ENCODE results near the gene C1QTNF8.

DNA sequence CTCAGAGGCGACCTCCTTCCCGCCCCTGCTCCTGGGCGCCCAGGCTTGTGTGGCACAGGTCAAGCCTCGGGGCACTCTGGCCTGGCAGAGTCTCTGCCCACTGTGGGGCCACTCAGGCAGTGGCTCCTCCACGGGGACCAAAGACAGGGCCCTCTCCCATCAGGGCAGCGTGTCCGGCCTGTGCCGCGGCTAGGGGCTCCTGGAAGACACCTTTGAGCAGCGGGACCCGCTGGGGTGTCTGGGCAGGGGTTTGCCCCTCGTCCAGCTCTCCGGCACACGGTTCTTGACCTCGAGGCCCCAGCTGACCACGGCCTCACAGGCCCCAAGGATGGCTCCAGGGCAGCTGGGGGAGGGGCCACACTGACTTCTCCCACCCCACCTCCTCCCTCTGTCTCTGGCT, 48.2 kb downstream of the C1QTNF8 start:
- TF ChIP-seq, protein P1, sequence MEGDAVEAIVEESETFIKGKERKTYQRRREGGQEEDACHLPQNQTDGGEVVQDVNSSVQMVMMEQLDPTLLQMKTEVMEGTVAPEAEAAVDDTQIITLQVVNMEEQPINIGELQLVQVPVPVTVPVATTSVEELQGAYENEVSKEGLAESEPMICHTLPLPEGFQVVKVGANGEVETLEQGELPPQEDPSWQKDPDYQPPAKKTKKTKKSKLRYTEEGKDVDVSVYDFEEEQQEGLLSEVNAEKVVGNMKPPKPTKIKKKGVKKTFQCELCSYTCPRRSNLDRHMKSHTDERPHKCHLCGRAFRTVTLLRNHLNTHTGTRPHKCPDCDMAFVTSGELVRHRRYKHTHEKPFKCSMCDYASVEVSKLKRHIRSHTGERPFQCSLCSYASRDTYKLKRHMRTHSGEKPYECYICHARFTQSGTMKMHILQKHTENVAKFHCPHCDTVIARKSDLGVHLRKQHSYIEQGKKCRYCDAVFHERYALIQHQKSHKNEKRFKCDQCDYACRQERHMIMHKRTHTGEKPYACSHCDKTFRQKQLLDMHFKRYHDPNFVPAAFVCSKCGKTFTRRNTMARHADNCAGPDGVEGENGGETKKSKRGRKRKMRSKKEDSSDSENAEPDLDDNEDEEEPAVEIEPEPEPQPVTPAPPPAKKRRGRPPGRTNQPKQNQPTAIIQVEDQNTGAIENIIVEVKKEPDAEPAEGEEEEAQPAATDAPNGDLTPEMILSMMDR (IDR thresholded peaks at IDR 0.05; ENCODE audit: low read depth, low read length, missing input control), result no peak
- no peak for TF ChIP-seq RXRA (IDR thresholded peaks at IDR 0.05)

All from liver (tissue), 3 donors.